Hepatocyte (in vitro differentiated cells): ENCODE data around the gene MEIOSIN. TPM values are rescaled to one million over a fixed set of nuclear protein-coding genes. Genes with fewer than 3 reads are reported as not detected.
A peak's percentile ranks its signal among the peaks of the same experiment; 100 is the strongest.

Experiments used
- DNase-seq: peaks from one replicate; pipeline ENCODE4 v3.0.0-alpha.2; 2016; ENCODE audit warnings: low spot score
- H2AFZ ChIP-seq: fragments of 200-600 bp; sonication (generic); 2 replicates; pipeline ENCODE4 v1.6.0; 2016; ENCODE audit warnings: antibody characterized with exemption, mild to moderate bottlenecking
- H3K27ac ChIP-seq: fragments of 200-600 bp; sonication (generic); 2 replicates; pipeline ENCODE4 v1.5.1; 2016; ENCODE audit warnings: mild to moderate bottlenecking
- H3K27me3 ChIP-seq: fragments of 200-600 bp; sonication (generic); 2 replicates; pipeline ENCODE4 v1.6.1; 2016
- H3K36me3 ChIP-seq: fragments of 200-600 bp; sonication (generic); replicated peaks from 2 replicates; pipeline ENCODE4 v1.5.1; 2016; ENCODE audit warnings: low read depth; ENCODE audit not compliant: insufficient read depth
- H3K4me1 ChIP-seq: fragments of 200-600 bp; sonication (generic); 2 replicates; pipeline ENCODE4 v1.5.1; 2016; ENCODE audit warnings: mild to moderate bottlenecking, moderate library complexity; ENCODE audit not compliant: insufficient read depth
- H3K4me2 ChIP-seq: fragments of 200-600 bp; sonication (generic); 2 replicates; pipeline ENCODE4 v1.6.0; 2016
- H3K4me3 ChIP-seq: fragments of 200-600 bp; sonication (generic); 2 replicates; pipeline ENCODE4 v1.5.1; 2016; ENCODE audit warnings: mild to moderate bottlenecking
- H3K79me2 ChIP-seq: fragments of 200-600 bp; sonication (generic); 2 replicates; pipeline ENCODE4 v1.6.0; 2017; ENCODE audit warnings: mild to moderate bottlenecking
- H3K9me2 ChIP-seq: fragments of 200-600 bp; sonication (generic); replicated peaks from 2 replicates; pipeline ENCODE4 v1.6.0; 2017; ENCODE audit warnings: mild to moderate bottlenecking; ENCODE audit not compliant: insufficient read depth
- H3K9me3 ChIP-seq: fragments of 200-600 bp; sonication (generic); 2 replicates; pipeline ENCODE4 v1.5.1; 2016; ENCODE audit warnings: low read depth, mild to moderate bottlenecking
- H4K20me1 ChIP-seq: fragments of 200-600 bp; sonication (generic); 2 replicates; pipeline ENCODE4 v1.6.0; 2016; ENCODE audit warnings: mild to moderate bottlenecking; ENCODE audit not compliant: insufficient read depth, poor library complexity, severe bottlenecking
- EZH2 ChIP-seq: fragments of 200-600 bp; sonication (generic); IDR thresholded peaks from 2 replicates; pipeline ENCODE4 v1.6.1; 2016; ENCODE audit warnings: antibody characterized with exemption, mild to moderate bottlenecking, borderline replicate concordance
- EZH2phosphoT487 ChIP-seq: fragments of 200-600 bp; sonication (generic); IDR thresholded peaks from one replicate; pipeline ENCODE4 v1.6.1; 2018; ENCODE audit warnings: antibody characterized with exemption, mild to moderate bottlenecking, low read depth, moderate library complexity; ENCODE audit not compliant: unreplicated experiment, severe bottlenecking
- WGBS: methylation state at CpG from one replicate; pipeline ENCODE4 v1.1.6; 2016; ENCODE audit warnings: low lambda C conversion rate; ENCODE audit errors: missing lambda C conversion rate; 5-methylcytosine and 5-hydroxymethylcytosine counted together
- polyA plus RNA-seq: library from polyadenylated mRNA; unstranded; fragments of >200 nt; fragmentation: Nextera tagmentation; extraction: Ambion mirVana; gene quantifications from 2 replicates; pipeline ENCODE4 v1.2.1, GENCODE V29; 2016
- total RNA-seq: library from RNA; depleted of rRNA; stranded (reverse); fragments of >200 nt; gene quantifications from 2 replicates; pipeline ENCODE4 v1.2.3, GENCODE V29; 2014
- TF ChIP-seq, protein P1 (sequence below): fragments of 200-600 bp; sonication (generic); IDR thresholded peaks from 2 replicates; pipeline ENCODE4 v1.5.1; 2016; ENCODE audit warnings: antibody characterized with exemption, mild to moderate bottlenecking; ENCODE audit not compliant: poor library complexity

Gene MEIOSIN
- total and polyA plus RNA-seq, 2 experiments from 2014 or later = not detected

DNA sequence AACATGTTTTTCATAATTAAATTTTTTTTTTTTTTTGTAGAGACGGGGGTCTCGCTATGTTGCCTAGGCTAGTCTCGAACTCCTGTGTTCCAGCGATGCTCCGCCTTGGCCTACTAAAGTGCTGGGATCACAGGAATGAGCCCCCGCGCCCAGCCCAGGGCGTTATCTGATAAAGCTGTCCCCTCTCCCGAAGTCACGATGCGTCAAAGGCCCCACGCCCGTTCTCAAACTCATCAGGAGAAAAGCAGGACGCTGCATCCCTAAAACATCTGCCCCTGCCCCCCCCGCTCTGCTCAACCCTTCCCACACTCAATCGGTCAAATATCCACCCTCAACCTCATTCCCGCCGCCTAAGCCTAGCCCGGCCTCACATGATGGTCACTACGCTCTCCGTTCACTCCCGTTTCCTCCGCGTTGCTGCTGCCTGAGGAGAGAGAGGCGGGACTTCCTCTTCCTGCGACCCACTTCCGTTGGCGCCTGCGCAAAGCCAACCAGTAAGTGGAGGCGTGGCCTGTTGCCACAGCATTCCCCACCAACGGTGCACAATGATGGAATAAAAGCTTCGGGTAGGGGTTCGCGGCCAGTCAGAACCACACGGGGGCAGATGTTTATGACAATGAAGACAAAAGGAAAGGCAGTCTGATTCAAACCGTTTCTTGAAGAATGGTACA, 41.6 kb upstream of the MEIOSIN start, which contains the start of gene SNRPD2:
TSS of gene SNRPD2 (minus strand) at position 438 of the 671 bp plus-strand sequence. CDS start at position 373, 65 bp downstream.
- Histone ChIP-seq H3K36me3 (no peaks in the 10 kb centered on the region), H4K20me1 (no peaks in the 10 kb centered on the region), H3K4me3 (peak within 1 kb of the TSS; percentile 65), H3K9me2 (no peaks in the 10 kb centered on the region), H3K4me2 (peak within 1 kb of the TSS; percentile 97), H3K27me3 (no peaks in the 10 kb centered on the region), H3K27ac (peak within 1 kb of the TSS; percentile 88), H2AFZ (peak within 1 kb of the TSS; percentile 60), H3K79me2 (peaks cover 19% of the 10 kb centered on the region), H3K4me1 (no peaks in the 10 kb centered on the region), H3K9me3 (no peaks in the 10 kb centered on the region)
- TF ChIP-seq EZH2 (no peak), EZH2phosphoT487 (no peak)
- TF ChIP-seq, protein P1, sequence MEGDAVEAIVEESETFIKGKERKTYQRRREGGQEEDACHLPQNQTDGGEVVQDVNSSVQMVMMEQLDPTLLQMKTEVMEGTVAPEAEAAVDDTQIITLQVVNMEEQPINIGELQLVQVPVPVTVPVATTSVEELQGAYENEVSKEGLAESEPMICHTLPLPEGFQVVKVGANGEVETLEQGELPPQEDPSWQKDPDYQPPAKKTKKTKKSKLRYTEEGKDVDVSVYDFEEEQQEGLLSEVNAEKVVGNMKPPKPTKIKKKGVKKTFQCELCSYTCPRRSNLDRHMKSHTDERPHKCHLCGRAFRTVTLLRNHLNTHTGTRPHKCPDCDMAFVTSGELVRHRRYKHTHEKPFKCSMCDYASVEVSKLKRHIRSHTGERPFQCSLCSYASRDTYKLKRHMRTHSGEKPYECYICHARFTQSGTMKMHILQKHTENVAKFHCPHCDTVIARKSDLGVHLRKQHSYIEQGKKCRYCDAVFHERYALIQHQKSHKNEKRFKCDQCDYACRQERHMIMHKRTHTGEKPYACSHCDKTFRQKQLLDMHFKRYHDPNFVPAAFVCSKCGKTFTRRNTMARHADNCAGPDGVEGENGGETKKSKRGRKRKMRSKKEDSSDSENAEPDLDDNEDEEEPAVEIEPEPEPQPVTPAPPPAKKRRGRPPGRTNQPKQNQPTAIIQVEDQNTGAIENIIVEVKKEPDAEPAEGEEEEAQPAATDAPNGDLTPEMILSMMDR = no peak
- peak; percentile 97 for DNase-seq
- under 1% methylated on average over 34 of the region's 36 CpGs for WGBS

DNA sequence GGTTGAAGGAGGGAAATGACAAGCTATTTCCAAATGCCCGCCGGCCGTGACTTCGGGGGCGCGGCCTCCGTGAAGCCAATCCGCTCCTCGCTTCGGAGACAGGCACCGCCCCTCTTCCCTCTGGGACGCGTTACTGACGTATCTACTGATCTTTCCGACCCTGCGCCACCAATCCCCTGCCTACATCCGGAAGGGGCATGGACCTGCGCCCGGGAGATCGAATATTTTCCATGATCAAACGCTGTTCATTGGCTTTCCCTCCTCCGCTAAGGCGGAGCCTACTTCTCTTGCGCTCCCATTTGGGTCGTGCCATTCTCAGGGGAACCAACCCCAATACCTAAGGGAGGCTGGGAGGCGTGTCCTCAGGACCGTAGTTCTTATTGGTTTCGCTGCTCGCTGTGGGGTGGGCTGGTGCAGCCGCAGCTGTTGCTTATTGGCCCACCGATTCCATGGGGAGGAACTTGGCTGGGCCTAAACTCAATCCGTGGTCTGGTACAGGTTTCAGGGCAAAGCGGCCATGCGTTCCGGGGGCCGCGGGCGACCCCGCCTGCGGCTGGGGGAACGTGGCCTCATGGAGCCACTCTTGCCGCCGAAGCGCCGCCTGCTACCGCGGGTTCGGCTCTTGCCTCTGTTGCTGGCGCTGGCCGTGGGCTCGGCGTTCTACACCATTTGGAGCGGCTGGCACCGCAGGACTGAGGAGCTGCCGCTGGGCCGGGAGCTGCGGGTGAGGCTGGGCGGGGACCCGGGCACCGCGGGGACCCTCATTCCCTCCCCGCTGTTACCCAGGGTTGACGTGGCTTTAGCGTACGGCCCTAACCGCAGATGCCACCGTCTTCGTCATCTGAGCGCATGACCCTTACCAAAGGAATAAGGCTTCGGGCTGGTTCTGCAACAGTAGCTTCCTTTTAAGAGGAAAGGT, 40.8 kb upstream of the MEIOSIN start, which contains the start of gene QPCTL:
TSS of gene QPCTL (plus strand) at position 480 of the 919 bp plus-strand sequence. CDS start at position 518, 38 bp downstream.
- Histone ChIP-seq H3K9me3 (no peaks in the 10 kb centered on the region), H3K27ac (peak within 1 kb of the TSS; percentile 88), H2AFZ (peak within 1 kb of the TSS; percentile 60), H4K20me1 (no peaks in the 10 kb centered on the region), H3K79me2 (peaks cover 19% of the 10 kb centered on the region), H3K27me3 (no peaks in the 10 kb centered on the region), H3K9me2 (no peaks in the 10 kb centered on the region), H3K36me3 (no peaks in the 10 kb centered on the region), H3K4me3 (peak within 1 kb of the TSS; percentile 65), H3K4me1 (no peaks in the 10 kb centered on the region), H3K4me2 (peak within 1 kb of the TSS; percentile 97)
- TF ChIP-seq EZH2 = no peak
- TF ChIP-seq, protein P1 = no peak
- TF ChIP-seq EZH2phosphoT487 = no peak
- DNase-seq = peak; percentile 99
- WGBS = 1% methylated on average over 69 of the region's 70 CpGs

DNA sequence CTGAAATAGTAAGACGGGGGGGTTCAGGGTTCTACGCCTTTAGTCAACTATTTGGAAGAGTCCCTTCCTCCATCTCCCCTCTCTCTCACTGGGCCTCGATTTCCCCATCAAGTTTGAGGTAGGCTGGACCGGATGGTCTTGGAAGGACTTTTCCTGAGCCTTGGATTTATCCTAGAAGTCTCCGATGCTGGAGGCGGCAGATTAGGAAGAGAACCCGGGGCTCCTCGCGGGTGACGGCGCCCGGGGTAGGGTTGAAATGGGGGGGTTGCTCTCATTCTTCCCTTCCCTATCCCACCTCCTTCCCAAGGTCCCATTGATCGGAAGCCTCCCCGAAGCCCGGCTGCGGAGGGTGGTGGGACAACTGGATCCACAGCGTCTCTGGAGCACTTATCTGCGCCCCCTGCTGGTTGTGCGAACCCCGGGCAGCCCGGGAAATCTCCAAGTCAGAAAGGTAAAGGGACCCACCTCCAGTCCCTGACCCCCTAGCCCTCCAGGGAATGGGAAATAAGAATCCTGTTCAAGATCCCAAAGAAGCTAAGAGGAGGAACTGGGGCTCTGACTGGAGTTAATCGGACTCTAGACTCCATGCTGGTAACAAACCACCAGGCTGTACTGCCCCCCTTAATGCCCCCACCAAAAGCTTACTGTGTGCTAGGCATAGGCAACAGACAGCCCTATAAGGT, 40.0 kb upstream of the MEIOSIN start:
- Histone ChIP-seq H3K9me2 (no peaks in the 10 kb centered on the region), H3K36me3 (no peaks in the 10 kb centered on the region), H3K27me3 (no peaks in the 10 kb centered on the region), H3K9me3 (no peaks in the 10 kb centered on the region), H3K79me2 (peaks cover 19% of the 10 kb centered on the region), H3K4me3 (peak overlapping the region; percentile 49), H3K4me1 (no peaks in the 10 kb centered on the region), H3K27ac (peak overlapping the region; percentile 82), H3K4me2 (peak overlapping the region; percentile 97), H2AFZ (peak overlapping the region; percentile 28), H4K20me1 (no peaks in the 10 kb centered on the region)
- 3% methylated on average over 21 of the region's 22 CpGs for WGBS
- DNase-seq = peak; percentile 89
- TF ChIP-seq, protein P1 = peak; percentile 94
- no peak for TF ChIP-seq EZH2phosphoT487
